ENCODE measurements around the gene FAM13A.

DNA sequence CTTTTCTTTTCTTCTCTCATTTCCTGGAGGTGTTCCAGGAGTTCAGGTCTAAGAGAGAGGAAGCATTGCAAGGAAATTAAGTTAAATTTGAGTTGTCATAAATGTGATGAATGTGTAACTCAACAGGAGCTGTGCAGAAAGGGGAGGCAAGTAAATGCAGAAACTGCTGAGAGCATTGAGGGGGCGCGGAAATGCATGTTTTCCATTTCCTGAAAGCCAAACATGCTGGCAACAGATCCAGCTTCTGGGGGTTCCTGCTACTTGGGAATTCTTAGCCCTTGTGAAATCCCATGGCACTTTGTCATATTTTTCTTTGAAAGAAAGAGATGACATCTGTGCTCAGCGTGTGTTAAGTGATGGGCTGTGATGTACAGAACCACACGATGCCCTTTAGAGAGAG lies 325.6 kb downstream of the FAM13A start:
- no peak for TF ChIP-seq POLR2A (IDR thresholded peaks at IDR 0.05)
- no peak for TF ChIP-seq CTCF (IDR thresholded peaks at IDR 0.05 in 8 of 11, conservative IDR thresholded peaks at IDR 0.05 in 3 of 11)
- no peak for TF ChIP-seq POLR2AphosphoS5 (IDR thresholded peaks at IDR 0.05)
